ENCODE results near the gene LSR.

Gene LSR

GRCh38 chr19:35295792-35296462, 47.1 kb downstream of the LSR start:
- no peaks in the 10 kb centered on the region for H3K36me3 ChIP-seq (ENCODE audit: control insufficient read depth, low read depth, low read length)
- no peak overlapping the region for H3K27ac ChIP-seq (ENCODE audit: low read length)
- no peaks in the 10 kb centered on the region for H3K9me3 ChIP-seq (ENCODE audit: control insufficient read depth, low read depth, low read length)
- no peak overlapping the region for H3K9ac ChIP-seq (ENCODE audit: low read length)
- H3K4me1 ChIP-seq (ENCODE audit: control insufficient read depth, low read depth, low read length) = no peaks in the 10 kb centered on the region
- no peak overlapping the region for H3K4me3 ChIP-seq (ENCODE audit: low read length)
- H3K27me3 ChIP-seq (ENCODE audit: control insufficient read depth, insufficient read depth, low read length) = no peaks in the 10 kb centered on the region

- H3K9me3 ChIP-seq (ENCODE audit: control insufficient read depth, low read depth, low read length) = no peaks in the 10 kb centered on the region
- H3K27ac ChIP-seq (ENCODE audit: low read length) = no peak overlapping the region
- H3K4me1 ChIP-seq (ENCODE audit: control insufficient read depth, low read depth, low read length) = no peaks in the 10 kb centered on the region
- no peak overlapping the region for H3K4me3 ChIP-seq (ENCODE audit: low read length)
- no peaks in the 10 kb centered on the region for H3K27me3 ChIP-seq (ENCODE audit: control insufficient read depth, insufficient read depth, low read length)
- no peak overlapping the region for H3K9ac ChIP-seq (ENCODE audit: low read length)
- H3K36me3 ChIP-seq (ENCODE audit: control insufficient read depth, low read depth, low read length) = no peaks in the 10 kb centered on the region
Measured at GRCh38 chr19:35296644-35297514, 48.1 kb downstream of the LSR start.

GRCh38 chr19:35297515-35297848, 48.7 kb downstream of the LSR start:
- Histone ChIP-seq H3K27ac (ENCODE audit: low read length) (no peak overlapping the region), H3K4me1 (ENCODE audit: control insufficient read depth, low read depth, low read length) (no peaks in the 10 kb centered on the region), H3K27me3 (ENCODE audit: control insufficient read depth, insufficient read depth, low read length) (no peaks in the 10 kb centered on the region), H3K4me3 (ENCODE audit: low read length) (no peak overlapping the region), H3K9me3 (ENCODE audit: control insufficient read depth, low read depth, low read length) (no peaks in the 10 kb centered on the region), H3K9ac (ENCODE audit: low read length) (no peak overlapping the region), H3K36me3 (ENCODE audit: control insufficient read depth, low read depth, low read length) (no peaks in the 10 kb centered on the region)

DNA sequence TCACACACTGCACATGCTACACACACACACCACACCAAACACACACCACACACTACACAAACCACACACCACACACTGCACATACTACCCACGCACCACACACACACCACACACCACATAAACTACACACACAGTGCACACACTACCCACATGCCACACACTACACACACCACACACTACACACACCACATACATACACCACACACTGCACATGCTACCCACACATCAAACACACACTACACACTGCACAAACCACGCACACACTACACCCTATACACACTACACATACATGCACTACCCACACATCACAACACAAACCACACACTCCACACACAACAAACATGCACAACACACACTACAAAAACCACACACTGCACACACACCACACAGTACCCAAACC, 49.1 kb downstream of the LSR start:
- no peaks in the 10 kb centered on the region for H3K27me3 ChIP-seq (ENCODE audit: control insufficient read depth, insufficient read depth, low read length)
- H3K4me3 ChIP-seq (ENCODE audit: low read length) = no peak overlapping the region
- H3K9me3 ChIP-seq (ENCODE audit: control insufficient read depth, low read depth, low read length) = no peaks in the 10 kb centered on the region
- no peak overlapping the region for H3K27ac ChIP-seq (ENCODE audit: low read length)
- no peaks in the 10 kb centered on the region for H3K4me1 ChIP-seq (ENCODE audit: control insufficient read depth, low read depth, low read length)
- H3K36me3 ChIP-seq (ENCODE audit: control insufficient read depth, low read depth, low read length) = no peaks in the 10 kb centered on the region
- H3K9ac ChIP-seq (ENCODE audit: low read length) = no peak overlapping the region

GRCh38 chr19:35298561-35298972, 49.8 kb downstream of the LSR start:
- H3K9ac ChIP-seq (ENCODE audit: low read length) = no peak overlapping the region
- H3K4me3 ChIP-seq (ENCODE audit: low read length) = no peak overlapping the region
- no peaks in the 10 kb centered on the region for H3K27me3 ChIP-seq (ENCODE audit: control insufficient read depth, insufficient read depth, low read length)
- H3K36me3 ChIP-seq (ENCODE audit: control insufficient read depth, low read depth, low read length) = no peaks in the 10 kb centered on the region
- no peaks in the 10 kb centered on the region for H3K9me3 ChIP-seq (ENCODE audit: control insufficient read depth, low read depth, low read length)
- no peaks in the 10 kb centered on the region for H3K4me1 ChIP-seq (ENCODE audit: control insufficient read depth, low read depth, low read length)
- no peak overlapping the region for H3K27ac ChIP-seq (ENCODE audit: low read length)

DNA sequence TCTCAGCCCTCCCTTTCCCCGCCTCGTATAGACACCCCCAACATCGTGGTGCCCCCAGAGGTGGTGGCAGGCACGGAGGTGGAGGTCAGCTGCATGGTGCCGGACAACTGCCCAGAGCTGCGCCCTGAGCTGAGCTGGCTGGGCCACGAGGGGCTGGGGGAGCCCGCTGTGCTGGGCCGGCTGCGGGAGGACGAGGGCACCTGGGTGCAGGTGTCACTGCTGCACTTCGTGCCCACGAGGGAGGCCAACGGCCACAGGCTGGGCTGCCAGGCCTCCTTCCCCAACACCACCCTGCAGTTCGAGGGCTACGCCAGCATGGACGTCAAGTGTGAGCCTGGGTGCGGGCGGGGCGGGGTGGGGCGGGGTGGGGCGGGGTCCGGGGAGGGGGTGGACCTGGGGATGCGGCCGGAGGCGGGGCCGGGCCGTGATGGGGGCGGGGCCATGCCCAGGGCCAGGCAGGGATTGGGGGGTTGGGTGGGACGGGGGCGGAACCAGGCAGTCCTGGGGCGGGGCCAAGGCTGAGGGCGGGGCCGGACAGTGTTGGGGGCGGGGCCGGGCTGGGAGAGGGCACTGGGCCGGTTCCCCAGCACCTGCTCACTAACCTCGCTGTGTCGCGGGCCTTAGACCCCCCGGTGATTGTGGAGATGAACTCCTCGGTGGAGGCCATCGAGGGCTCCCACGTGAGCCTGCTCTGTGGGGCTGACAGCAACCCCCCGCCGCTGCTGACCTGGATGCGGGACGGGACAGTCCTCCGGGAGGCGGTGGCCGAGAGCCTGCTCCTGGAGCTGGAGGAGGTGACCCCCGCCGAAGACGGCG, 50.9 kb downstream of the LSR start:
- no peak overlapping the region for H3K9ac ChIP-seq (ENCODE audit: low read length)
- H3K9me3 ChIP-seq (ENCODE audit: control insufficient read depth, low read depth, low read length) = no peaks in the 10 kb centered on the region
- no peaks in the 10 kb centered on the region for H3K4me1 ChIP-seq (ENCODE audit: control insufficient read depth, low read depth, low read length)
- H3K27ac ChIP-seq (ENCODE audit: low read length) = no peak overlapping the region
- no peaks in the 10 kb centered on the region for H3K27me3 ChIP-seq (ENCODE audit: control insufficient read depth, insufficient read depth, low read length)
- H3K4me3 ChIP-seq (ENCODE audit: low read length) = no peak overlapping the region
- H3K36me3 ChIP-seq (ENCODE audit: control insufficient read depth, low read depth, low read length) = no peaks in the 10 kb centered on the region

- no peak overlapping the region for H3K27ac ChIP-seq (ENCODE audit: low read length)
- H3K9me3 ChIP-seq (ENCODE audit: control insufficient read depth, low read depth, low read length) = no peaks in the 10 kb centered on the region
- no peaks in the 10 kb centered on the region for H3K36me3 ChIP-seq (ENCODE audit: control insufficient read depth, low read depth, low read length)
- no peak overlapping the region for H3K9ac ChIP-seq (ENCODE audit: low read length)
- no peaks in the 10 kb centered on the region for H3K27me3 ChIP-seq (ENCODE audit: control insufficient read depth, insufficient read depth, low read length)
- H3K4me3 ChIP-seq (ENCODE audit: low read length) = no peak overlapping the region
- H3K4me1 ChIP-seq (ENCODE audit: control insufficient read depth, low read depth, low read length) = no peaks in the 10 kb centered on the region
Measured at GRCh38 chr19:35300339-35300649, 51.5 kb downstream of the LSR start.

DNA sequence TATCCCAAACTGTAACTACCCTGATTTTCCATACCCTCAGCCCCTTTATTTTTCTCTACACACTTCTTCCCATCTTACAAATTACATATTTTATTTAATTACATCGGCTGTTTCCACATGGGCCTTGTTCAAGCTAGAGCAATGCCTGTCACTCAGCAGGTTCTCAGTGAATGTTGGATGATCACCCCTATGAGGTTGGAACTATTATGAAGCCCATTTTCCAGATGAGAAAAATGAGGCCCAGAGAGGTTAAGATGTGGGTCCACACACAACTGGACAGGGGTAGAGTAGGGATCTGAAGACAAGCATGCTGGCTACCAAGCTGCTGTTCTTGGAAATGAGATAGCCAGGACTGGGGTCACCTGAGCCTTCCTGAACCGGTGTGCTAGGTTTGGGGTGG, 53.2 kb downstream of the LSR start:
- Histone ChIP-seq H3K9ac (ENCODE audit: low read length) (no peak overlapping the region), H3K4me3 (ENCODE audit: low read length) (no peak overlapping the region), H3K27me3 (ENCODE audit: control insufficient read depth, insufficient read depth, low read length) (no peaks in the 10 kb centered on the region), H3K36me3 (ENCODE audit: control insufficient read depth, low read depth, low read length) (no peaks in the 10 kb centered on the region), H3K9me3 (ENCODE audit: control insufficient read depth, low read depth, low read length) (no peaks in the 10 kb centered on the region), H3K4me1 (ENCODE audit: control insufficient read depth, low read depth, low read length) (no peaks in the 10 kb centered on the region), H3K27ac (ENCODE audit: low read length) (no peak overlapping the region)

GRCh38 chr19:35302446-35302845, 53.6 kb downstream of the LSR start:
- H3K27me3 ChIP-seq (ENCODE audit: control insufficient read depth, insufficient read depth, low read length) = no peaks in the 10 kb centered on the region
- H3K4me1 ChIP-seq (ENCODE audit: control insufficient read depth, low read depth, low read length) = no peaks in the 10 kb centered on the region
- H3K4me3 ChIP-seq (ENCODE audit: low read length) = no peak overlapping the region
- no peaks in the 10 kb centered on the region for H3K9me3 ChIP-seq (ENCODE audit: control insufficient read depth, low read depth, low read length)
- H3K27ac ChIP-seq (ENCODE audit: low read length) = no peak overlapping the region
- no peaks in the 10 kb centered on the region for H3K36me3 ChIP-seq (ENCODE audit: control insufficient read depth, low read depth, low read length)
- H3K9ac ChIP-seq (ENCODE audit: low read length) = no peak overlapping the region

DNA sequence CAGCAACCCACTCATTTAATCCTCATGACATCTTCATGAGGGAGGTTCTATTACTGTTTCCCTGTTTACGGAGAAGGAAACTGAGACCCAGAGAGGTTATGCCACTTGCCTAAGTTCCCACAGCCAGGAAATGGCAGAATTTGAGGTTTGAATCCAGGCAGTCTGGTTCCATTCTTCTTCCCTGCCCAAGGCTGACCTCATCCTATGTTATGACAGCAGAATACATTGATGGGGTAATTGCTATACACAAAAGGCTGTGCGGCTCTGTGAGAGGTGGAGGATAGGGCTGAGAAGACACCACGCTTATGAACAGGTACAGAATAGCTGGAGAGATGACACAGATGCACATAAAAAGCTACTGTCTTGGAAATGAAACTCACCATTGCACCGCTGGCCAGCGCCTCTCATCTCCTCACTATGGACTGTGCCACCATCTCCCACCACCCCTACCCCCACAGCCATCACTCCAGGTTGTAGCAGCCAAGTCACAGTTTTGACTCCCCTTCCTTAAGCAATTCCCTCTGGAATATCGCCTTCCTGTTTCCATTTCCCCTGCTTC, 54.6 kb downstream of the LSR start:
- Histone ChIP-seq H3K9me3 (ENCODE audit: control insufficient read depth, low read depth, low read length) (no peaks in the 10 kb centered on the region), H3K9ac (ENCODE audit: low read length) (no peak overlapping the region), H3K4me3 (ENCODE audit: low read length) (no peak overlapping the region), H3K4me1 (ENCODE audit: control insufficient read depth, low read depth, low read length) (no peaks in the 10 kb centered on the region), H3K27ac (ENCODE audit: low read length) (no peak overlapping the region), H3K27me3 (ENCODE audit: control insufficient read depth, insufficient read depth, low read length) (no peaks in the 10 kb centered on the region), H3K36me3 (ENCODE audit: control insufficient read depth, low read depth, low read length) (no peaks in the 10 kb centered on the region)

- H3K27me3 ChIP-seq (ENCODE audit: control insufficient read depth, insufficient read depth, low read length) = no peaks in the 10 kb centered on the region
- no peak overlapping the region for H3K9ac ChIP-seq (ENCODE audit: low read length)
- H3K4me1 ChIP-seq (ENCODE audit: control insufficient read depth, low read depth, low read length) = no peaks in the 10 kb centered on the region
- no peak overlapping the region for H3K27ac ChIP-seq (ENCODE audit: low read length)
- H3K4me3 ChIP-seq (ENCODE audit: low read length) = no peak overlapping the region
- no peaks in the 10 kb centered on the region for H3K36me3 ChIP-seq (ENCODE audit: control insufficient read depth, low read depth, low read length)
- no peaks in the 10 kb centered on the region for H3K9me3 ChIP-seq (ENCODE audit: control insufficient read depth, low read depth, low read length)
Measured at GRCh38 chr19:35304036-35304435, 55.2 kb downstream of the LSR start.
